ENCODE data around the gene TXLNB. TPM values are rescaled to one million over a fixed set of nuclear protein-coding genes. Genes with fewer than 3 reads are reported as not detected.

The TXLNB gene
- total and polyA plus RNA-seq, 2 of the 13 experiments (the other 11 are each of a cell fraction or from before 2014, with no cell fraction given), result not detected

DNA sequence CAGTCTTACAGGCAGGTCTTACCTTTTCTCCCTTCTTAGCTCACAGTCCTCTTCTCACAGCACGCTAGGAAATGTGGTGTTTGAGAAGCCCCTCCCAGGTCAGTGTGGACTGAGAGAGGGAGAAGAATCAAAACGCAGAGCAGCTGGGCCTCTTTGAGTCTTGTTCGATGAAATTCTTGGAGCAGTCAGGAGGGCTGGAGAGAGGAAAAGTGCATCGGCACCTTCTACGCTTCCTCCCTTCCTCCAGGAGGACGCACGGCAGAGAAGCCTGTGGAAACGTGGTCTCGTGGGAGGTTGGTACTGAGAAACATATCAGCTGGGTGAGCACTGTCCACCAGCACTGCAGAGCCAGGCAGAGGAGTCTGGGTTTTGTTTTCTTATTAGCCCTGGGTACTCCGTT, 52.7 kb downstream of the TXLNB start (continued):
- TF ChIP-seq FOXK1 (CRISPR knock-in tag; IDR thresholded peaks at IDR 0.05; ENCODE audit: borderline replicate concordance, low read depth) (no peak), ZNF468 (CRISPR knock-in tag; IDR thresholded peaks at IDR 0.05) (no peak), ZNF816 (CRISPR knock-in tag; IDR thresholded peaks at IDR 0.05; ENCODE audit: borderline replicate concordance) (no peak)
- TF ChIP-seq, protein P1, sequence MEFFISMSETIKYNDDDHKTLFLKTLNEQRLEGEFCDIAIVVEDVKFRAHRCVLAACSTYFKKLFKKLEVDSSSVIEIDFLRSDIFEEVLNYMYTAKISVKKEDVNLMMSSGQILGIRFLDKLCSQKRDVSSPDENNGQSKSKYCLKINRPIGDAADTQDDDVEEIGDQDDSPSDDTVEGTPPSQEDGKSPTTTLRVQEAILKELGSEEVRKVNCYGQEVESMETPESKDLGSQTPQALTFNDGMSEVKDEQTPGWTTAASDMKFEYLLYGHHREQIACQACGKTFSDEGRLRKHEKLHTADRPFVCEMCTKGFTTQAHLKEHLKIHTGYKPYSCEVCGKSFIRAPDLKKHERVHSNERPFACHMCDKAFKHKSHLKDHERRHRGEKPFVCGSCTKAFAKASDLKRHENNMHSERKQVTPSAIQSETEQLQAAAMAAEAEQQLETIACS (CRISPR knock-in tag; IDR thresholded peaks at IDR 0.05), result no peak

DNA sequence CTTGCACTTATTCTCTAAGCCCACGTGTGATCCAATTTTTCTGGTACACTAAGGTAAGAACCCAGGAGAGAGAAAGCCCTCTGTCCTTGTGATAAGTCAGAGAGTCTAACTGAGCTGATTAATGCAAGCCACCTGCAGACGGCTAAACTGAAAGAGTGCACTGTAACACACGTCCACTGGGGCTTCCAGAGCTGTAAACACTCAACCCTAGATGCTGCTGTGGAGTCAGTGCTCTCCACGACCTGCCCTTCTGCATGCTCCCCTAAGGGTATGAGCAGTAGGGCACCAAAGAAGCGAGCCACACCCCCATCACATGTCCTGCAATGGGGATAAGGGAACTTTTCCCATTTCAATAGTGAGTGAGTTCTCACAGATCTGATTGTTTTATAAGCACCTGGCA, 55.7 kb downstream of the TXLNB start:
- intact Hi-C loops (cut with micrococcal nuclease; ENCODE audit: unreplicated experiment), result no loop called here
- in situ Hi-C loops (cut with HindIII; ENCODE audit: extremely low pct_ligation_motif_present, low pct_unique_long_range_greater_than_20kb), result no loop called here
- BruUV-seq (replicated peaks), result no TSS peak
- ChIA-PET POLR2A (no interaction called here), CTCF (ENCODE audit: low intra/inter-chr PET ratio, low total read pairs) (no interaction called here)
- H2AFZ ChIP-seq (ENCODE audit: low read length), result no peak overlapping the region
- H3K9me3 ChIP-seq (ENCODE audit: low read length), result peaks cover 11% of the 10 kb centered on the region
- no peak overlapping the region for H3K9ac ChIP-seq (ENCODE audit: insufficient read depth, low read depth, low read length)
- no peaks in the 10 kb centered on the region for H3K79me2 ChIP-seq (ENCODE audit: insufficient read depth, low read length)
- H3K4me2 ChIP-seq (ENCODE audit: low read depth, low read length), result no peak overlapping the region
- FAIRE-seq (no peak), DNase-seq (ENCODE audit: low spot score) (no peak), ATAC-seq (peak; percentile 79)
- no peaks in the 10 kb centered on the region for H3K4me1 ChIP-seq (ENCODE audit: insufficient read depth, low read length)
- no peak overlapping the region for H3K27ac ChIP-seq (ENCODE audit: extremely low read length, insufficient read depth, low read length)
- no peaks in the 10 kb centered on the region for H3K27me3 ChIP-seq (ENCODE audit: control insufficient read depth in 1 of 2, insufficient read depth in 2 of 2, low read length in 2 of 2)
- no peaks in the 10 kb centered on the region for H3K36me3 ChIP-seq (replicated peaks in 1 of 2; ENCODE audit: control insufficient read depth in 1 of 2, insufficient read depth in 2 of 2, low read length in 2 of 2)
- H4K20me1 ChIP-seq (ENCODE audit: insufficient read depth, low read length), result no peaks in the 10 kb centered on the region
- 3% methylated on average over 5 of the region's 5 CpGs for WGBS (ENCODE audit: low lambda C conversion rate)
- no peak overlapping the region for H3K4me3 ChIP-seq (replicated peaks in 1 of 3; ENCODE audit: insufficient read depth in 1 of 3, low read depth in 2 of 3, low read length in 3 of 3)
- TF ChIP-seq, protein P2, sequence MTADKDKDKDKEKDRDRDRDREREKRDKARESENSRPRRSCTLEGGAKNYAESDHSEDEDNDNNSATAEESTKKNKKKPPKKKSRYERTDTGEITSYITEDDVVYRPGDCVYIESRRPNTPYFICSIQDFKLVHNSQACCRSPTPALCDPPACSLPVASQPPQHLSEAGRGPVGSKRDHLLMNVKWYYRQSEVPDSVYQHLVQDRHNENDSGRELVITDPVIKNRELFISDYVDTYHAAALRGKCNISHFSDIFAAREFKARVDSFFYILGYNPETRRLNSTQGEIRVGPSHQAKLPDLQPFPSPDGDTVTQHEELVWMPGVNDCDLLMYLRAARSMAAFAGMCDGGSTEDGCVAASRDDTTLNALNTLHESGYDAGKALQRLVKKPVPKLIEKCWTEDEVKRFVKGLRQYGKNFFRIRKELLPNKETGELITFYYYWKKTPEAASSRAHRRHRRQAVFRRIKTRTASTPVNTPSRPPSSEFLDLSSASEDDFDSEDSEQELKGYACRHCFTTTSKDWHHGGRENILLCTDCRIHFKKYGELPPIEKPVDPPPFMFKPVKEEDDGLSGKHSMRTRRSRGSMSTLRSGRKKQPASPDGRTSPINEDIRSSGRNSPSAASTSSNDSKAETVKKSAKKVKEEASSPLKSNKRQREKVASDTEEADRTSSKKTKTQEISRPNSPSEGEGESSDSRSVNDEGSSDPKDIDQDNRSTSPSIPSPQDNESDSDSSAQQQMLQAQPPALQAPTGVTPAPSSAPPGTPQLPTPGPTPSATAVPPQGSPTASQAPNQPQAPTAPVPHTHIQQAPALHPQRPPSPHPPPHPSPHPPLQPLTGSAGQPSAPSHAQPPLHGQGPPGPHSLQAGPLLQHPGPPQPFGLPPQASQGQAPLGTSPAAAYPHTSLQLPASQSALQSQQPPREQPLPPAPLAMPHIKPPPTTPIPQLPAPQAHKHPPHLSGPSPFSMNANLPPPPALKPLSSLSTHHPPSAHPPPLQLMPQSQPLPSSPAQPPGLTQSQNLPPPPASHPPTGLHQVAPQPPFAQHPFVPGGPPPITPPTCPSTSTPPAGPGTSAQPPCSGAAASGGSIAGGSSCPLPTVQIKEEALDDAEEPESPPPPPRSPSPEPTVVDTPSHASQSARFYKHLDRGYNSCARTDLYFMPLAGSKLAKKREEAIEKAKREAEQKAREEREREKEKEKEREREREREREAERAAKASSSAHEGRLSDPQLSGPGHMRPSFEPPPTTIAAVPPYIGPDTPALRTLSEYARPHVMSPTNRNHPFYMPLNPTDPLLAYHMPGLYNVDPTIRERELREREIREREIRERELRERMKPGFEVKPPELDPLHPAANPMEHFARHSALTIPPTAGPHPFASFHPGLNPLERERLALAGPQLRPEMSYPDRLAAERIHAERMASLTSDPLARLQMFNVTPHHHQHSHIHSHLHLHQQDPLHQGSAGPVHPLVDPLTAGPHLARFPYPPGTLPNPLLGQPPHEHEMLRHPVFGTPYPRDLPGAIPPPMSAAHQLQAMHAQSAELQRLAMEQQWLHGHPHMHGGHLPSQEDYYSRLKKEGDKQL (CRISPR knock-in tag; IDR thresholded peaks at IDR 0.05; ENCODE audit: low read depth), result no peak
- TF ChIP-seq PAF1 (CRISPR knock-in tag; IDR thresholded peaks at IDR 0.05) (no peak), AKAP8 (CRISPR knock-in tag; IDR thresholded peaks at IDR 0.05) (no peak), ZNF136 (CRISPR knock-in tag; IDR thresholded peaks at IDR 0.05; ENCODE audit: low read depth) (no peak), CBX1 (IDR thresholded peaks at IDR 0.05; ENCODE audit: low read depth) (no peak), ZNF879 (CRISPR knock-in tag; IDR thresholded peaks at IDR 0.05) (no peak), ZNF44 (CRISPR knock-in tag; IDR thresholded peaks at IDR 0.05) (no peak), ZFP62 (CRISPR knock-in tag; IDR thresholded peaks at IDR 0.05) (no peak), MTA1 (CRISPR knock-in tag; IDR thresholded peaks at IDR 0.05; ENCODE audit: borderline replicate concordance) (no peak), JUND (CRISPR knock-in tag; IDR thresholded peaks at IDR 0.05) (no peak), KDM1A (CRISPR knock-in tag; IDR thresholded peaks at IDR 0.05) (no peak)
- TF ChIP-seq, protein P3, sequence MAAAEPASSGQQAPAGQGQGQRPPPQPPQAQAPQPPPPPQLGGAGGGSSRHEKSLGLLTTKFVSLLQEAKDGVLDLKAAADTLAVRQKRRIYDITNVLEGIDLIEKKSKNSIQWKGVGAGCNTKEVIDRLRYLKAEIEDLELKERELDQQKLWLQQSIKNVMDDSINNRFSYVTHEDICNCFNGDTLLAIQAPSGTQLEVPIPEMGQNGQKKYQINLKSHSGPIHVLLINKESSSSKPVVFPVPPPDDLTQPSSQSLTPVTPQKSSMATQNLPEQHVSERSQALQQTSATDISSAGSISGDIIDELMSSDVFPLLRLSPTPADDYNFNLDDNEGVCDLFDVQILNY (CRISPR knock-in tag; conservative IDR thresholded peaks at IDR 0.05), result no peak
- TF ChIP-seq, protein P4, sequence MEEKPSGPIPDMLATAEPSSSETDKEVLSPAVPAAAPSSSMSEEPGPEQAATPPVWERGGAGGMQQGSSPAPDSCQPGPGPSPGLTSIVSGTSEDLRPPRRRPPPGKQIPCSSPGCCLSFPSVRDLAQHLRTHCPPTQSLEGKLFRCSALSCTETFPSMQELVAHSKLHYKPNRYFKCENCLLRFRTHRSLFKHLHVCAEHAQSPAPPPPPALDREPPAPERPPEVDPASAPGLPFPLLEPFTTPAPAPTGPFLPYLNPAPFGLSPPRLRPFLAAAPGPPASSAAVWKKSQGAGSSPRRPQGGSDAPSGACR (CRISPR knock-in tag; IDR thresholded peaks at IDR 0.05), result no peak

Measured in HepG2 (cell line).